HG03108 (cell line): Measurements from ENCODE around the gene HSD17B4.
"Not testable (repeated sequence)": the region's sequence is repeated elsewhere in the genome, so short reads cannot be mapped to it uniquely, and the experiment has no call there.

Experiments used
- ATAC-seq: cut with Tn5 transposase; IDR thresholded peaks from one replicate; pipeline ENCODE4 v1.9.1; 2021; ENCODE audit warnings: moderate library complexity; ENCODE audit not compliant: unreplicated experiment

Gene HSD17B4, protein sequence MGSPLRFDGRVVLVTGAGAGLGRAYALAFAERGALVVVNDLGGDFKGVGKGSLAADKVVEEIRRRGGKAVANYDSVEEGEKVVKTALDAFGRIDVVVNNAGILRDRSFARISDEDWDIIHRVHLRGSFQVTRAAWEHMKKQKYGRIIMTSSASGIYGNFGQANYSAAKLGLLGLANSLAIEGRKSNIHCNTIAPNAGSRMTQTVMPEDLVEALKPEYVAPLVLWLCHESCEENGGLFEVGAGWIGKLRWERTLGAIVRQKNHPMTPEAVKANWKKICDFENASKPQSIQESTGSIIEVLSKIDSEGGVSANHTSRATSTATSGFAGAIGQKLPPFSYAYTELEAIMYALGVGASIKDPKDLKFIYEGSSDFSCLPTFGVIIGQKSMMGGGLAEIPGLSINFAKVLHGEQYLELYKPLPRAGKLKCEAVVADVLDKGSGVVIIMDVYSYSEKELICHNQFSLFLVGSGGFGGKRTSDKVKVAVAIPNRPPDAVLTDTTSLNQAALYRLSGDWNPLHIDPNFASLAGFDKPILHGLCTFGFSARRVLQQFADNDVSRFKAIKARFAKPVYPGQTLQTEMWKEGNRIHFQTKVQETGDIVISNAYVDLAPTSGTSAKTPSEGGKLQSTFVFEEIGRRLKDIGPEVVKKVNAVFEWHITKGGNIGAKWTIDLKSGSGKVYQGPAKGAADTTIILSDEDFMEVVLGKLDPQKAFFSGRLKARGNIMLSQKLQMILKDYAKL

DNA sequence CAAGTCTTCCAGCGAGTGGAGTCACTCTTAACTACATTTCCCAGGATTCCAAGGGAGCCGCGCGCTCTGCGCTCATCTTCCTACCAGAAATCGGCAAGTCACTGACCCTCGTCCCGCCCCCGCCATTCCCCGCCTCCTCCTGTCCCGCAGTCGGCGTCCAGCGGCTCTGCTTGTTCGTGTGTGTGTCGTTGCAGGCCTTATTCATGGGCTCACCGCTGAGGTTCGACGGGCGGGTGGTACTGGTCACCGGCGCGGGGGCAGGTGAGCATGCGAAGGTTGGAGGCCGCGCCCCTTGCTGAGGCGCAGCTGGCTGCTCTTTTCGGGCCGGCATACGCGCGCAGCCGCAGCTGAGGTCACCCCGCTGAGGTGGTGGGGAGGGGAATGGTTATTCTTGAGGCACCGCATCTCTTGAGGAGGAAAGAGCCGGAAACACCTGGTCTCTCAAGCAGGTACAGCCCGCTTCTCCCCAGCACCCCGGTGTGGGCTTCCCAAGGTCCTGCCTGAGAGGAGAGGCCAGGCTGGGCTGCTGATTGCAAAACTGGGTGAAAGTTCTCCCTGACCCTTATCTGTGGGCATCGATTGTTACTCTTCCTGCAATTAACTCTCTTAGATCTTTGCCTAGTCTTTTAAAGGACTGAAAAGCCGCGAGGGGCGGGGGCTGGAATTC, at the start of gene HSD17B4:
Gene HSD17B4, plus strand, starts transcription at position 125 of the 667 bp plus-strand sequence. Its CDS starts 79 bp downstream, at position 204.
- ATAC-seq = peak; percentile 95

DNA sequence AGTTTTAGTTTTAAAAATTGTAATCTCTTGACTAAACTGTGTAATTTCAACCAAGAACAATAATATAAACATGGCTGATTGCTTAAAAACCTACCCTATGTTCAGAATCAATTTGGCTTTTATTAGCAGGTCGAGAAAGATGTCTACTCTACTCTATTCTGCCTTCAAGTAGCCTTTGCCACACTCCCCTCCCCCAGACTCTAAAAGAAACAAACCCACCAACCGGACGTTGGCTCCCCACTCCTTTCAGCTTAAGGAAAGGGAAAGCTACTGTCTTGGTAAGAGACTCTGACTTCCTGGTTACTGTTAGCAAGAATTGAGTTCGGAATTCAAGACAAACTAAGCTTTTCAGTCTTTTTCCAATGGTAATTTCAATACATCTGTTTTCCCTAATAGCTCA, 49.7 kb upstream of the HSD17B4 start:
- no peak for ATAC-seq

DNA sequence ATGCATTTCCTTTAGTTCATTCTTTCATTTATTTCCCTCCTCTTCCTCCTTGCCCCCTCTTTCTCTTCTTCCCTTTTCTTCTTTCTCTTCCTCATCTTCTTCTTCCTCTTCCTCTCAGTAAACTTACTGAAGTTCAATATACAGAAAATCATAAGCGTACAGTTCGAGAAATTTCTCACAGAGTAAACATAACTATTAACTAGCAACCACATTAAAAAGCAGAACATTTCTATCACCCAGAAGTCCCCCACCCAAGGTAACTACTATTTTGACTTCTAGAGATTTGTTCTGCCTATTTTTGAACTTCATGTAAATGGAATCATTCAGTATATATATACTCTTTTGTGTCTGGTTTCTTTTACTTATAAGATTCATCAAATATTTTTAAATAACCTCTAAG, 48.3 kb upstream of the HSD17B4 start:
- ATAC-seq = no peak

DNA sequence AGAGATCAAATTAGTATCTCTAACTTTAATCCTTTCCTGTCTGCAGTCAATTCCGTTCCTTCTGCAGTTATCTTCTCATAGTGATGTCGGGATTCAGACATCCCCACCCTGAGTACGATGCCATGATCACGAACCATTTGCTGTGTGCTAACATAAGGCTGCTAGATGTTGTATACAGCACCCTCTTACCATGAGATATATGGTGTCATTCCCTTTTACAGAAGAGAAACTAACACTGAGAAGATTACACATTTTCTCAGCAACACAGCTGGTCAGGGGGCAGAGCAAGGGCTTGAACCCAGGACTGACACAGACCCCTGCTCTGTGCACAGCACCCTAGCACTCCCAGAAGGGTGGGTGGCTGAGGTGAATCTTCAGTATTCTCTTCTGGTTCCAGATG, 46.9 kb upstream of the HSD17B4 start:
- ATAC-seq = no peak

DNA sequence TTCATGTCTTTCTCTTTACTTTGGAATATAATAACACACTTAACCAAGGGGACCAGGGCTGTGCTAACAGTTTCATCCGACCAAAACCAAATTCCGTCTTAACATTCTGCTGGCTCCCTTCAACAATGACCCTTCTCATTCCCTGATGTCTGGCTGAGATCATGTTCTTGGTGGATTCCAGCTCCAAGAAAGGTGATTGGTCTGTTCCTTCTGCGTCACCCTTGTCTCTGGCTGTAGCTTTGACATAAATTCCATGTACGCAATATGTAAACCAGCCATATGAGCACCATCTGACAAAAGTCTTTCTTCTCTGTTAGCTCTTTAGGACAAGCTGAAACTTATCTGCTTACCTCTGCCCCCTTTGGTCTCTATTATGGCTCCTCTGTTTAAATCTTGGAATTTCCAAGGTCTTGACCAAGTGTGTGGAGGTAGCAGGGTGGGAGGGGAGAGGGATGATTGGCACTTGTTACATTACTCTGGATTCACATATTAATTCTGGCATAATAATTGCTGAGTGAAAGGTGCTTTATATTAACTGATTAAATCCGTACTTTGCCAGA, 45.7 kb upstream of the HSD17B4 start:
- no peak for ATAC-seq

DNA sequence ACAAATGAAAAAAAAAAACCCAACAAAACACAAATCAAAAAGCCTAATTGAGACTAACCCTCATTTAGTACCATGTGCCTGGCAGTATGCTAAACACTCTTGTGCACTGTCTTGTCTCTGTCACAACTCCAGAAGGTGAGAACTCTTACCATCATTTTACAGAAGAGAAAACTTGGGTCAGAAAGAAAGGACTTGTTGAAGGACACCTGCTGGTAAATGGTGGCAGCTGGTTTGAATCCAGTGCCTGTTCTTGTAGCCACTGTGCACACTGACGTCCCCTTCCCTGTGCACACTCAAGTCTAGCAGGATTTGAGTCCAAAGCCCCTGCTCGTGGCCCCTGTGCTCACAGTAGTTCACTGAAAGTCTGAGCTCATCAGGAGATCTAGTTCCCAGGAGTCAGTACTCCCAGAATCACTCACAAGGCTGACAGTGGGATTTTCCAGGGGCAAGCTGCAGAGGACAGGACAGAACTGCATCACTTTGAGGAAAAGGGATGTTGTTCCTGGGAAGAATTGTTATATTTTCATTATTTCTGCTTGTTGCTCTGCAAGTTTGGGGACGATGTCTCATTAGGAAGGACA, 43.0 kb upstream of the HSD17B4 start:
- ATAC-seq = no peak

DNA sequence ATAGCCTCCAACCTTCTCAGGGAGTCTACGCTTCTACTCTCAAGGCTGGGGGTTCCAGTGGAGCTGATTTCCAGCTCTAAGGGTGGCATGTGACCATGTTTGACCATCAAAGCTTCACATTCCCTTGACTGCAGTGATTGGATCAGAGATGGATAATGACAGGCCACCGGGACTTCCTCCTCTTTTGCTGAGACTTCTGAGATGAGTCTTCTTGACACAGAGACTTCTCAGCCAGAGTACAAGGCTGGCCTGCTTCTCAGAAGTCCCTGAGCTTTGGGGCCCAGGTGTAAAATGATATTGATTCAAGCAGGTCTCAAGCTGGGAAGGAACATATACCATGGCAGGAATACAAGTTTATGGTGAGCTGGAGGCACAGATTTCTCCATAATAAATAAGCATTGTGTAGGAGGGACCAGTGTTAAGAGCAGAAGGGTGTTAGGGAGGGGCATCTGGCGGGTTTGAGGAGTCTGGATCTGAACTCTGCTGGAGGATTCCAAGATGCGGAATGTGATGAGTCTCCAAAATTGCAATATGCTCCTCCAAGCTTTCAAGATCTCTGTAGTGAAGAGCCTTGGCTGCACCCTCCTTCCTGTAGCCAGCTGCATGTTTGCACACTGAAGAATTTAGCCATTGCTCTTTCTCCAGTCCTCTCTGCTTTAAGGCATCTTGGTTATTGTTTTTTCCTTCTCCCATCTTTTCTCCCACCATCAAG, 41.7 kb upstream of the HSD17B4 start:
- peak; percentile 40 for ATAC-seq

DNA sequence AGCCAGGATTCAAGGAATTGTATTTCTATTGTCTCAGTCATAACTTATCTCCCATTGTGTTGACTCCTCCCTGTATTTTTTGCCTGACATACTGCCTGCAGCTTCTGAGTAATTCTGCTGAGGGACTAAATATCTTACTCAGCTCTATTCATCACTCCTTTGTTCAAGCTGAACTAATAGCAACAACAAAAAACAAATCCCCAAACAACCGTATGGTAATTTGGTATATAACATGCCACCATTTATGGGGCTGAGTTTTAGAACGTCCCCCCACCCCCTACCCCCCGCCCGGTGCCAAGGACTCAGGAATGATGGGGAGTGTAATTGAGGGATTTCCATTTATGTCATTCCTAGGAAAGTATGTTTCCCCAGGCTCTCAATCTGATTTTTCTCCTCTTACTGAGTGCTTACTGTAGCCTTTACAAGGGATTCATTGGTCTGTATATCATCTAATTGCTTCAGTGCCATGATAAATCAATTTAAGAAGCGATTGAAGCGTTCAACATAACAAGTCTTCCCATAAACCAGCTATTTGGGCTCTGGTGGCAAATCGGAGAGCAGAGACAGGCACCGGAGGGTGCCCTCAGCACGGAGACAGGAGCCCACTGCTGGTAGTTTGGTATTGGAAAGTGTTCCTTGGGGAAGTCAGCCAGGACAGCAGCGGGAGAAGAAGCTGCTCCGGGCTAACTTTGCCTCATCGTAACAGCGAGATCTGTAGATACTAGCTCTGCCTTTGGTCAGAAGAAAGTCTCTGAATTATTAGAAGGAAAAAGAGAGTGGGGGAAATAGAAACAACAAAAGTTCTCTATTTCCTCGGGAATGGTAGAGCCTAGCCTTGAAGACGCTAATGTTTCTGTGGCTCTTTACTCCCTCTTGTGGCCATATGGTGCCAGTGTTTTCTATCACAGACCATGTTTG, 40.7 kb upstream of the HSD17B4 start:
- peak; percentile 64 for ATAC-seq

DNA sequence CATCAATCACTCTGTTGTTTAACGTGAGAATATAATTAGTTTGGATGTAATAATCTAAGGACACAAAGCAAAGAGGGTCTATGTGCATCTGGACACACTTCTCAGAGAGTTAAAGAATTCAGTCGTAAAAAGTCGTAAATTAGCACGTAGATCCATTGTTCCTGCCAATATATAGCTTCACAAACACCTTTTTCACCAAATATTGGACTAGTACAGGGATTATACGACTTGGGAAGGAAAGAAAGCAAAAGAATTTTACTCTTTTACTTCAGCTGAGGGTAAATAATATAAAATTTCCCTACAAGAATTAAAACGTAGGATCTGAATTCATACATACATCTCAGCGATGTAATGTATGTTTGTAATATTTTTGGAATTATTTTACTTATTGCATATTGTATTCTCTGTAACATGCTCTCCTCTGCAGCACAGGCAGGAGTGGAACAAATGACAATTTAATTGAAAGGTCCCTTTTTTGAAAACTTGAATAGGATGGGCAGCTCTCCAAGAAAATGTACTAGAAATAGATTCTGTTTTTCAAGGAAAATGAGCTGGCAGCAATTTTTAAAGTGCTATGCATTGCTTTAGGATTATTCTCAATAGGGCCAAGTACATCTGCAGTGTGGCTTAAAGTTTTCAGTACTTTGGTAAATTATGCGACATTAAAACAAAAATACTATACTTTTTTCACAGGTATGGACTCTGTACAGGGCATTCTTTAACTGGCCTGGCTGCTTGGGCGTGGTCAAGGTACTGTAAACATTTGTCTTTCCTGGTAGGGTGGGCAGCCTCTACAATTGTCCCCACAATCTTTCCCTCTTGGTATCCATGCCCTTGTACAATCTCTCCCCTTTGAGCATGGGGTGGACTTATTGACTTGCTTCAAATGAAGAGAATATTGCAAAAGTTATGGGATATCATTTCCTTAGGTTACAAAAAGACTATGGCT, 39.7 kb upstream of the HSD17B4 start:
- no peak for ATAC-seq

DNA sequence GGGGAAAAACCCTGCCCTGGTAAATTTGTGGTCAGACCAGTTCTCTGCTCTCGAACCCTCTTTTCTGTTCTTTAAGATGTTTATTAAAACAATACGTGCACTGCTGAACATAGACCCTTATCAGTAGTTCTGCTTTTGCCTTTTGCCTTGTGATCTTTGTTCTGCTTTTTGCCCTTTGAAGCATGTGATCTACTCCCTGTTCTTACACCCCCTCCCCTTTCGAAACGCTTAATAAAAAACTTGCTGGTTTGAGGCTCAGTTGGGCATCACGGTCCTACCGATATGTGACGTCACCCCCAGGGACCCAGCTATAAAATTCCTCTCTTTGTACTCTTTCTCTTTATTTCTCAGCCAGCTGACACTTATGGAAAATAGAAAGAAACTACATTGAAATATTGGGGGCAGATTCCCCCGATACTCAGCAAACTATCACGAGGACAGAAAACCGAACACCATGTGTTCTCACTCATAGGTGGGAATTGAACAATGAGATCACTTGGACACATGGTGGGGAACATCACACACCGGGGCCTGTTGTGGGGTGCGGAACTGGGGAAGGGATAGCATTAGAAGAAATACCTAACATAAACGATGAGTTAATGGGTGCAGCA, 38.1 kb upstream of the HSD17B4 start:
- not testable (repeated sequence) for ATAC-seq

DNA sequence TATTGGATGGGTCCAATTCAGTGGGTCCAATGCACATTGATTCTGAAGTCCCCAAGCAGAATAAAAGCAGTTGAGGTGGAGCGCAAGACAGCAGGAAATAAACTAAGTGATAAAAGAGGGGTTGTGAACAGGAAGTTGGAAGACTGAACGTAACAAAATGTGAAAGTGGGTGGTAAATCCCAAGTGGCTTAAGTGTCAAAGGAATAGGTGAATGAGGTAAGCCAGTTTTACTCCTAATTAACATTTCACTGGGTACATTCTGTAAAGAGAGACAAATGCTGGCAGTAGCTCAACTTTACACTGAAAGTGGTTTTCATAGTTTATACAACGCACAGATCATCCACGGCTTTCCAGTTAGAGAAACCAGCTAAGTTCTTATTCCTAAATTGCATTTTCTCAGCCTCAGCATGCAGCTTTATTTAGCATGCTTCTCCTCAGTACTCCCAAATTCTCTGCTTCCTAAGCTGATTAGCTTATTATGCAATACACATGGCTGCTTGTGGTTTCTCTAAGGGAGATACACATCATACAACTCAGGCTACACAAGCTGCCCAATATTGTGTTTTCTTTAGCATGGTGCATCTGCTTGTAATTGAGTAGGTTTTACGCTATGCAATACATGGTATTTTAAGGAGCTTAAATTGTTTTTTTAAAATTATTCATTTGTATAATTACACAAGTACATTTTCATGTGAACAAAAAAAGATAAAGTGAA, 34.2 kb upstream of the HSD17B4 start:
- ATAC-seq = no peak

DNA sequence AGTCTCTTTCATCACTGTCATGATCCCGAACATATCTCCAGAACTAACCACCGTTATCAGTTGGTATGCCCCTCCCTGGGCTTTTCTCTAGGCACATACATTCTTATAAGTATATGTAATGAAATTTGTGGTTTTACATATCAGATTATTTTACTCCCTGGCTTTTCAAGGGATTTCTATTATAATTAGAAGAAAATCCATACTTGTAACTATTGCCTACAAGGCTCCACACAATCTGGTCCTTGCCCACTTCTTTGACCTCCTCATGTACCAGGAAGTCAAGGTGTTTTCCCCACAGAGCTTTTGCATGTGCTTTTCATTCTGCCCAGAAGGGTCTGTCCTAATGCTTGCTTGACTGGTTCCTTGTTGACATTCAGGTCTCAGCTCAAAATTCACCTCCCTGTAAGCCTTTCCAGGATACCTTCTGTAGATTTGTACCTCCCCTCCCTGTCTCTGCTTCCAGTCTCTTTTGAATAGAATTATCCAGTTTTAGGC, 33.6 kb upstream of the HSD17B4 start:
- ATAC-seq = peak; percentile 67

DNA sequence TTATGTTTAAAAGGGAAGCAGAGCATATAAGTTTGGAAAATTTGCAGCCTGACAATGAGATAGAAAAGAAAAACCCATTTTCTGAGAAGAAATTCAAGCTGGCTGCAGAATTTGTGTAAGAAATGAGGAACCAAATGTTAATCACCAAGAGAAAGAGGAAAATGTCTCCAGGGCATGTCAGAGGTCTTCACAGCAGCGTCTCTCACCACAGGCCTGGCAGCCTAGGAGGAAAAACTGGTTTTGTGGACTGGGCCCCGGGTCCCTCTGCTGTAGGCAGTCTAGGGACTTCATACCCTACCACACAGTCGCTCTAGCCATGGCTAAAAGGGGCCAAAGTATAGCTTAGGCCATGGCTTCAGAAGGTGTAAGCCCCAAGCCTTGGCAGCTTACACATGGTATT, 32.1 kb upstream of the HSD17B4 start:
- no peak for ATAC-seq

DNA sequence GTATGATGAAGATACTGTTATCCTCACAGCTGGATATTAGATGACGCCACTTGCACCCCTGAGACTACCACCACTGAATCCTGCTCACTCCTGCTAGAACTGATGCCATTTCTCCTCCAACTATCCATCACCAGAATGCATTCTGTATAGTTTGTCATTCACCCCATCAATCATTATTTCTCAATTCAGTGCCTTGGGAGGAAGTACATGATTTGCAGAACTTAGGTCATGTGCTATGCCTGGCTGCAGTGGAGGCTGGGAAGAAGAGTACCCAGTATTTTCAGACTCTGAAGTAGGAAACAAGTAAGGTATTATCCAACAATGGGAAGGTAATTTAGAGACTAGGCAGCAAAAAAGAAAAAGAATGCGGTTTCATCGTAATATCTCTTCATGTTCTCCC, 26.2 kb upstream of the HSD17B4 start:
- no peak for ATAC-seq

DNA sequence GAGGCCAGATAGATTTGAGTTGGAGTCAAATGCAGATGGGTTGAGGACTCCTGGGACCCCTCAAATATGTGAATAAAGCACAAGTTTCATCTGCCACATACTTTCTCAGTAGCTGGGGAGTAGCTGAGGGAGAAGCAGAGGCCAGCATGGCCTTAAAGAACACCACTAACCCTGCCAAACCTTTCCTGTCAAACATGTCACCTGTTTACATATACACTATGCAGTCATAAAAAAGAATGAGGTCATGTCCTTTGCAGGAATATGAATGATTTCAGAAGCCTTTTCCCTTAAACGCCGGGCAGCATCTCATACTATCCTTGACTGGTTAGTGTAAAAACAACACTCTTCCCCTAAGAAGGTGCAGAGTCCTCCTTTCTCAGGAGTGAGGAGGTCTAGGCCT, 25.2 kb upstream of the HSD17B4 start:
- ATAC-seq = no peak

DNA sequence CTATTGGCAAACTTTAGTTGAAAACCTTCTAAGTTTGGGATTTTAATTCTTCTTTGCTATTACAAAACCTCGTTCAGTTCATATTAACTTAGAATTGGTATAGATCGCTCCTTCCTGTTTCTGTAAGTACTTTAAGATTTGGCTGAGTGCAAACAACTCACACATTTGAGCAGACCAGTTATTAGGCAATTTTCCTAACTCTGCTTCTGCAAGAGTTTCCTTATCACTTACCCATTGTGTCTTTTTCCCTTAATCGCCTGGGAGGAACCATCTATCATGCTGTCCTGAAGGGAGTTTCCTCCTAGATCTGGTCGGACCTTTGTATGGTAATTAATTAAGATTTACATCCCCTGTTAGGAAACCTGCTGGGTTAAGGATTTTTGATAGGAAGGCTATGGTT, 24.7 kb upstream of the HSD17B4 start:
- ATAC-seq = not testable (repeated sequence)

DNA sequence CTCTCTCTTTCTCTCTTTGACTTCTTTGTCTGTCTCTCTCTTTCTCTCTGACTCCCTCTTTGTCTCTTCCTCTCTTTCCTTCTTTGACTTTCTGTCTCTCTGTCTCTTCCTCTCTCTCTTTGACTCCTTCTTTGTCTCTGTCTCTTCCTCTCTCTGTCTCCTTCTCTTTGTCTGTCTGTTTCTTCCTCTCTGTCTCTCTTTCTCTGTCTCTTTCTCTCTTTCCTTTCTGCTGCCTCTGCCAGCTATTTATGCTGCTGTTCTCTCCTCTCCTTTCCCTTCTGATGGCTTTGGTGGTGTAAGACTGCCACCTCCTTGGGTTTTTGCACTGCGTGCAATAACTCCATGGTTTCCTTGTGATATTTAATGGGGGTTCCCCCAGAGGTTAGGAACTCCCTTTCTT, 24.1 kb upstream of the HSD17B4 start:
- not testable (repeated sequence) for ATAC-seq
